Keratinocyte (primary cell): ENCODE data around the gene MTCL1.

ENCODE experiments used
- CTCF ChIP-seq, 3 experiments: IDR thresholded peaks in 1 of 3; conservative IDR thresholded peaks in 1 of 3; optimal IDR thresholded peaks in 1 of 3; 2 replicates in 2 of 3; 3 replicates in 1 of 3; pipeline versions ENCODE3 to v1.5.1; 2011; ENCODE audit warnings: low read length in 3 of 3, mild to moderate bottlenecking in 3 of 3, moderate library complexity in 2 of 3, control low read depth in 1 of 3, inconsistent platforms in 1 of 3; ENCODE audit not compliant: insufficient read depth in 2 of 3; ENCODE audit errors: extremely low read depth in 1 of 3
- EZH2 ChIP-seq: IDR thresholded peaks from one replicate; pipeline ENCODE4 v1.6.1; 2012; ENCODE audit warnings: inconsistent platforms, mild to moderate bottlenecking, low read length, moderate library complexity

- no peak for TF ChIP-seq CTCF (optimal IDR thresholded peaks at IDR 0.05 in 1 of 3, IDR thresholded peaks at IDR 0.05 in 1 of 3, conservative IDR thresholded peaks at IDR 0.05 in 1 of 3; ENCODE audit: extremely low read depth in 1 of 3, insufficient read depth in 2 of 3, low read length in 3 of 3)
- TF ChIP-seq EZH2 = no peak
Observed at GRCh38 chr18:8699126-8699525, 6.2 kb upstream of the MTCL1 start.
